ENCODE results near the gene THAP11.

DNA sequence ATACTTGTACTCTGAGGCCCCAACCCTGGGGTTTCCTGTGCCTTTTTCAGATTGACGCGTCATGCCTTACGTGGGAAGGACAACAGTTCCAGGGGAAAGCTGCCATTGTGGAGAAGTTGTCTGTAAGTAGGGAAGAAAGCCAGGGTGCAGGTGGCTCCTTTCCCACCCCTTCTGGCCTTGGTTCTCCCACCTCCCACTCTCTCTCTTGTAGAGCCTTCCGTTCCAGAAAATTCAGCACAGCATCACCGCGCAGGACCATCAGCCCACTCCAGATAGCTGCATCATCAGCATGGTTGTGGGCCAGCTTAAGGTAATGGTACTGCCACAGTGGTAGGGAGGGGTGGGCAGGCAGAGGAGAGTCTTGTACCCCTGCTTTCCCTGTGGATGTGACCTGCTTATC, 26.2 kb downstream of the THAP11 start:
- TF ChIP-seq, protein P1, sequence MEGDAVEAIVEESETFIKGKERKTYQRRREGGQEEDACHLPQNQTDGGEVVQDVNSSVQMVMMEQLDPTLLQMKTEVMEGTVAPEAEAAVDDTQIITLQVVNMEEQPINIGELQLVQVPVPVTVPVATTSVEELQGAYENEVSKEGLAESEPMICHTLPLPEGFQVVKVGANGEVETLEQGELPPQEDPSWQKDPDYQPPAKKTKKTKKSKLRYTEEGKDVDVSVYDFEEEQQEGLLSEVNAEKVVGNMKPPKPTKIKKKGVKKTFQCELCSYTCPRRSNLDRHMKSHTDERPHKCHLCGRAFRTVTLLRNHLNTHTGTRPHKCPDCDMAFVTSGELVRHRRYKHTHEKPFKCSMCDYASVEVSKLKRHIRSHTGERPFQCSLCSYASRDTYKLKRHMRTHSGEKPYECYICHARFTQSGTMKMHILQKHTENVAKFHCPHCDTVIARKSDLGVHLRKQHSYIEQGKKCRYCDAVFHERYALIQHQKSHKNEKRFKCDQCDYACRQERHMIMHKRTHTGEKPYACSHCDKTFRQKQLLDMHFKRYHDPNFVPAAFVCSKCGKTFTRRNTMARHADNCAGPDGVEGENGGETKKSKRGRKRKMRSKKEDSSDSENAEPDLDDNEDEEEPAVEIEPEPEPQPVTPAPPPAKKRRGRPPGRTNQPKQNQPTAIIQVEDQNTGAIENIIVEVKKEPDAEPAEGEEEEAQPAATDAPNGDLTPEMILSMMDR (conservative IDR thresholded peaks at IDR 0.05; ENCODE audit: low read length) = no peak
- no peak for TF ChIP-seq EZH2phosphoT487 (IDR thresholded peaks at IDR 0.05; ENCODE audit: borderline replicate concordance)

All from Loucy (cell line).